HS-27A (cell line): ENCODE measurements around the gene SRMS.
"Not testable (repeated sequence)": the region's sequence is repeated elsewhere in the genome, so short reads cannot be mapped to it uniquely, and the experiment has no call there.

Source experiments
- DNase-seq: peaks from one replicate; pipeline ENCODE4 v3.0.0-alpha.2; 2012; ENCODE audit warnings: low read depth, missing footprints

Gene SRMS

DNA sequence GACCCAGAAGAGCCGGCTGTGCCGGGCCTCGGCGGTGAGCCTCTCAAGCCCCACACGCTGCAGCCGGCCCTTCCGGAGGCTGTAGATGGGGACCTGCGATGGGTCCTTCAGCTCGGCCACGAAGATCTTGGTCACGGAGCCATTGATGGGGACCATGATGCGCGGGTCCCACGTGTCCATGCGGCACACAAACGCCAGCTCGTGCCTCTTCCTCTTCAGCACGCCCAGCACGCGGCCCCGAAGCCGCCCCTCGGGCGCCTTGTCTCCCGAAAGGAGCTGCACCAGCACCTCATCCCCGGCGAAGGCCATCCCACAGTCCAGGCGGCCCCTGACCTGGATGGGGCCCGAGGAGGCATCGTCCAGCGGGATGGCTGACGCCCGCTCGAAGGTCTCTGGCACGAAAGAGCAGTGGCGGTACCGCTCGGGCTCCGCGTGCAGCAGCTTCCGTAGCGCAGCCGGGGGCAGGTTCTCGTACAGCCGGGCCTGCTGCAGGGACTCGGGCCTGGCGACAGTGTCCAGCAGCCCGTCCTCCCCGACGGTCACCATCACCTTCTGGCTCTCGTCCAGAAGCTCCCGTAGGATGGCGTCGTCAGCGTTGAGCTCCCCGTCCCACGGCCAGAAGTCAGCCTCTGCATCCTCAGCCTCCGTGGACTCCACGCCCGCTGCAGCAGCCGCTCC, 17.6 kb upstream of the SRMS start:
- DNase-seq = no peak

DNA sequence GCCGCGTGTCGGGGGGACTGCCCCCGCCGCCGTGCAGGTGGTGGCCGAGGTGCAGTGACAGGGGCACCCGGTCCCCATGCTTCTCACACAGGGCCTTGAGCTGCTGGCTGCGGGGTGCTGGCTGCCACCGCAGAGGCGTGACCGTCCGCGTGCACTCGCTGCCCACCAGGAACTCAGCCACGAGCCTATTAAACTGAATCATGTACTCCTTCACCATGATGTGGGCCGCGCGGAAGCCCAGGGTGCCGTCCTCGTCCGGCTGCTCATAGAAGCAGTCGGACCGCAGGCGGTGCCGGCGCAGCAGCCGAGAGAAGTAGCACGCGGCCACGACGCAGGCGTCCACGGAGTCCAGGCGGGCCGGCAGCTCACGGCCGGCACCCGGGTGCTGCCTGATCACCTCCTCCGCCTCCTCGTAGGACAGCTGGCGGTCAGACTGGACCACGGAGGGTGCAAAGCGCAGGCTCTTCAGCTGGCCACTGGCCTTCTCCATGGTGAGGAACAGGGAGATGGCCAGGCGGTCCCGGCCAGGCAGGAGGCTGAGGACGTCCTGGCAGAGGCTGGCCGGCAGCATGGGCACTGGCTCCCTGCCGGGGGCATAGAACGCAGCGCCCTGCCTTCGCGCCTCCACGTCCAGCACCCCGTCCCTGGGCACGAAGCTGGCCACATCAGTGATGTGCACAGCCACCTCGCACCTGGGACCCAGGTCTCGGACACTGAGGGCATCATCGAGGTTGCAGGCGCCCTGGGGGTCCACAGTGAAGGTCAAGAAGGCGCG, 16.7 kb upstream of the SRMS start:
- DNase-seq = no peak

DNA sequence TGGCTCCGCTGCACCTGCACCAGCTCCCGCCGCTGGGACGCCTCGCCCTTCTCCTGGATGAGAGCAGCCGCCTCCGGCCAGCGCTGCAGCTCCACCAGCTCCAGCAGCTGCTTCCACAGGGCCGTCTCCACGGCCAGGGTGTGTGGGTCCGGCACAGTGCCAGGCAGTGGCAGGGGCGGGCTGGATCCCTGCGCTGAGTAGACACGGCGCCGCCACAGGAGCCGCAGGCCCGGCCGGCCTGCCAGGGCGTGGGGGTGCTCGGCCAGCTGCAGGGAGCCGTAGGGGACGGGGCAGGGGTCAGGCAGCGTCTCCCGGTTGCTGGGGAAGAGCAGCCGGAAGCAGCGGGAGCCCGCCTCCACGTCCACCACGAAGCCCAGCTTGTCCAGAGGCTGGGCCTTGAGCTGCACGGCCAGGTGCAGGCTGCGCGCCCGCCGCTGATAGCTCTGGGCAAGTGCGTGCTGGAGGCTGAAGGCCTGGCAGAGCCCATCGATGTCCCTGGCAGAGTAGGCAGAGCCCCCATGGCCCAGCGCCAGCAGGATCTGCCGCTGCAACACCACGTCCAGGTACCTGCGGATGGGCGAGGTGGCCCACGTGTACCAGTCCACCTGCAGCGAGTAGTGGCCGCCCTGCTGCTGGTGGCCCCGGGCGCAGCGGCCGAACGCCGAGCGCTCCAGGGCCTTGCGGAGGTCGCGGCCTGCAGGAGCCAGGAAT, 15.8 kb upstream of the SRMS start:
- DNase-seq = no peak

DNA sequence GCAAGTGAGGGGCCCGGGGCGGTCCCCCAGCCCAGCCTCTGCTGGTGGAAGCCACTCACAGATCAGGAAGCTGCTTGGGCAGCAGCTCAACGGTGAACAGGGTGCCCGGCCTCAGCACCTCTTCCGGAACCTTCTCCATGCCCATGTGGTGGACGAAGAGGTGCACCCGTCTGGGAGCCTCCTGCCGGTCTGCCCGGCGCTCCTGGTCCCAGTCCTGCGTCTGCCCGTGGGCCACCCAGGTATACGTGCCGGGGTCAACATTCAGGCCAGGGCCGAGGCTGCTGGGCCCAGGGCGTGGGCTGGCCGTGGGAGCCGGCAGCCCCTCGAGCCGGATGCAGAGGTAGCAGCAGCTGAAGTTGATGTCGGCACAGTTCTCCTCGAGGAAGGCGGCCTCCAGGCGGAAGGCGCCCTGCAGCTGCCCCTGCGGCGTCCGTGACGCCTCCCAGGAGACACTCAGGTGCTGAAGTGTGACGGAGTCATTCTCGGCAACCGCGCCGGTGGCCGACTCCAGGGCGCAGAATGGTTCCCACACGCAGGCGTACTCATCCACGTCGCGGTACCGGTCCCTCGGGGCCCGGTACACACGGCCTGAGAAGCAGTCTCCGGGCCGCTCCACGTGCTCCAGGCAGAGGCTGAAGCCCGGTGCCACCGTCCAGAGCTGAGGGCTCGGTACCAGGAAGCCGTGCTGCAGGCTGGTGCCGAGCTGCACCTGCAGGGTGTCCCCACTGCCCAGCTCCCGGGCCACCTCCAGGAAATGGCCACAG, 15.1 kb upstream of the SRMS start:
- DNase-seq = no peak

DNA sequence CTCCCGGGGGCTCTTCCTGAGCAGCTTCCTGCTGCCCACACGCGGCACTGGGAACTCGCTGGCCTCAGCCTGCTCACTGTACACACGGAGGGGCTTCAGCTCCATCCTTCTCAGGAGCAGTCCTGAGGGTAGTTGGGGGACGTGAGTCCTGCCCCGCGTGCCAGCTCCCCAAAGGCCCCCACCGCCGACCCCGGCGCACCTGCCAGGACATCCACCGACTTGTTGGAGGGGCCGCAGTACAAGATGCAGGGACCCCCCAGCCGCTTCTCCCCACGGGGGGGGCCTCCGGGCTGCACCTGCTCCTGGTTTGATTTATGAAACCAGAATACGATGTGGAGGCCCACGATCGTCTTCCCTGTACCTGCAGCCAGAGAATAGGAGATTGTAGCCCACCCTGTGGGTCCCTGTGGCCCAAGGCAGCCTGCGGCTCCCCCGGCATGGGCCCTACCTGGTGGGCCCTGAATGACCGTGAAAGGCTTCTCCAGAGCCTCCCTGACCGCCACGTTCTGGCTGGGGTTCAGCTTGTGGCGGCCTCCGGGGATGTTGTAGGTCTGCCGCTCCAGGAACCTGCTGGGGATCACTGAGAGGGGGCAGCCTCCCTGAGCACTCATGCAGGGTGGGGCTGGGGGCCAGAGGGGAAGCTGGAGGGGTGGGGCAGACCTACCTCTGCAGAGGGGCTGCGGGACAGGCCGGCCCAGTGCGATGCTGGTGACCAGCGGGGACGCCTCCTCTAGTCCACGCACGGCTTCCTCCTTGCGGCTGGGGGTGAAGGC, 14.3 kb upstream of the SRMS start:
- DNase-seq = no peak

DNA sequence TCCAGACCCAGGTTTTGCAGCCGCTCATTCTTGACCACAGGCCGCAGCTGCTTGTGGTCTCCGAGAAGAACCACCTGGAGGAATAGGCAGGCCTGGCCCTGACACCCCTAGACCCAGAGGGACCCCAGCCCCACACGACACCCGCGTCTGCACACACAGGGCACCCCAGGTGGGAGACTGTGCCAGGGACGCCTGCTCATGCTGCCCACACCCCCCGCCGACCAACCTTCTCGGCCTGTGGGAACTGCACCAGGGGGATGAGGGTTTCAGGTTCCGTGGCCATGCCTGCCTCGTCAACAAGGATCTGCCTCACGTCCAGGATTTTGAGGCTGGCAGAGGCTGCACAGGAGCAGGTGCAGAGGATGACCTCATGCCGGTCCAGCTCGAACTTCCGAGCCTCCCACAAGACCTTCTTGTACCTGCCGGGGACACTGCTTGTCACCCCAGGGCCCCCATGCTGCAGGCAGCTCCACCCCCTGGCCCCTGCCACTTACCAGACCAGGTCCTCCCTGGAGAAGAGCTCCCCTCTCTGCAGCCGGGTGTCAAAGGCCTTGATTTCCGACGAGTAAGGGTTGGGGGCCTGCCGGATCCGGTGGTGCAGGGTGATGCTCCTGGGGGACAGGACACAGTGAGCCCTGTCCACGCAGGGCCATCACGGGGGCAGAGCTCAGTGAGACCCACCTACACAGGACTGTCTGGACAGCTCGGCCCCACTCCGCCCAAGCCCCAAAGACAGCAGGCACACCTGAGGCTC, 13.5 kb upstream of the SRMS start:
- no peak for DNase-seq

DNA sequence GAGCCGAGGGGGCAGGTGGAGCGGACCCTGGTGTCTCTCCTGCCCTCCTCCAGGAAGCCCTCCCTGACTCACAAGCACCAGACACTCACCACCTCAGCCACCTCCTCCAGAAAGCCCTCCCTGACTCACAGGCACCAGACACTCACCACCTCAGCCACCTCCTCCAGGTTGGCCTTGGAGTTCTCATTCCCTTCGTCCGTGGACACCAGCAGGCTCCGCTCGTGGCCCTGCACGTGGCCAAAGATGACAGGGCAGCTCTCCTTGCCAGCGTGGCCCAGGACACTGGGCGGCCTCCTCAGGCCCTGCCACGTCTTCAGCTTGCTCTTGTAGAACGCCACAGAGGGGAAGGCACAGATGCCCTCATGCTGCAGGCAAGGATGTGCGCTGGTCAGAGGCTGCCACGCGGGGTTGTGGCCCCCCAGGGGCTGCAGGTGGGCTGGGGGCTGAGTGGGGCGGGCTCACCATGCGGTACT, 12.8 kb upstream of the SRMS start:
- no peak for DNase-seq

DNA sequence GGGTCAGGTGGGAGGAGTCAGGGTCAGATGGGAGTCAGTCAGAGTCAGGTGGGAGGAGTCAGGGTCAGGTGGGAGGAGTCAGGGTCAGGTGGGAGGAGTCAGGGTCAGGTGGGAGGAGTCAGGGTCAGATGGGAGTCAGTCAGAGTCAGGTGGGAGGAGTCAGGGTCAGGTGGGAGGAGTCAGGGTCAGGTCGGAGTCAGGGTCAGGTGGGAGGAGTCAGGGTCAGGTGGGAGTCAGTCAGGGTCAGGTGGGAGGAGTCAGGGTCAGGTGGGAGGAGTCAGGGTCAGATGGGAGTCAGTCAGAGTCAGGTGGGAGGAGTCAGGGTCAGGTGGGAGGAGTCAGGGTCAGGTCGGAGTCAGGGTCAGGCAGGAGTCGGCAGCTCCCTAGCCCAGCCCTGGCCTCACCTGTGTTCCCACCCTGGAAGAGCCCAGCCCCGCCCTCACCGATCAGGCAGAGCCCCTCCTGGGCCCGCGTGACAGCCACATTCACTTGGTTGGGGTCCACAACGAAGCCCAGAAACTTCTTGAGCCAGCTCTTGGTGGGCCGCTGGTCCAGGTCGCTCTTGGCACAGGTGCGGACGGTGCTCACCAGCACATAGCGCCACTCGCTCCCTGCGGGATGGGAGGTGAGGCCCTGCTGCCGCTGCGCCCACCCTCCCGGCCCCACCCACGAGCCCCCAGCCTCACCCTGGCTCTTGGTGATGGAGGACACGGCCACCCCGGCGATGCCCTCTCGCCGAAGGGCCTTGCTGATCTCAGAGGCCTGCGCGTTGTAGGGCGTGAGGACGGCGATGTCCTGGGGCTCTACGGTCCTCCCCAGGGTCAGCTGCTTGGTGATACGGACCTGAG, 12.2 kb upstream of the SRMS start:
- not testable (repeated sequence) for DNase-seq

DNA sequence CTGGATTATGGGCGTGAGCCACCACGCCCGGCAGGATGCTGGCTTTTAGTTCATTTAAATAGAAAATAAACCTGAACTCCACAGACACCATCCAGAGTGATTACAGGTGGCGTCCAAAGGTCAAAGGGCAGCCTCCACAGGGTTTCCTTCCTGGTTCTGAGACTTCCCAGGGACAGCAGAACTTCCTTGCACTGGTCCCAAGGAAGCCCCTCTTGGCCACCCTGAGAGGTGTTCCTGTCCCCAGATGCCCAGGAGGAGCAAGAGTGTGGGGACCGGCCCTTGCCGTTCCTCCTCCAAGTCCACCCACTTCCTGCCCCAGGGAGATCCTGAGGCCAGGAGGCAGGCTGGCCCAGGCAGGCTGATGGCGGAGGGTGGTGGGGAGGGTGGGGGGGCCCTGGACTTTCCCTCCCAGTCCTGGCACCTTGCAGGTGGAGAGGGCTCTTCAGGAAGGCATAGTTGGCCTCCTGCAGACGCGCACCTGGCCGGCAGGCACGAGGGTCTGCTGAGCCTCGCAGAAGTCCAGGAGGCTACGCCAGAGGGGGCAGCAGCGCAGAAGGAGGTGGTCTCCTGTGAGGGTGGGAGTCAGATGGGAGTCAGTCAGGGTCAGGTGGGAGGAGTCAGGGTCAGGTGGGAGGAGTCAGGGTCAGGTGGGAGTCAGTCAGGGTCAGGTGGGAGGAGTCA, 11.4 kb upstream of the SRMS start:
- DNase-seq = no peak

DNA sequence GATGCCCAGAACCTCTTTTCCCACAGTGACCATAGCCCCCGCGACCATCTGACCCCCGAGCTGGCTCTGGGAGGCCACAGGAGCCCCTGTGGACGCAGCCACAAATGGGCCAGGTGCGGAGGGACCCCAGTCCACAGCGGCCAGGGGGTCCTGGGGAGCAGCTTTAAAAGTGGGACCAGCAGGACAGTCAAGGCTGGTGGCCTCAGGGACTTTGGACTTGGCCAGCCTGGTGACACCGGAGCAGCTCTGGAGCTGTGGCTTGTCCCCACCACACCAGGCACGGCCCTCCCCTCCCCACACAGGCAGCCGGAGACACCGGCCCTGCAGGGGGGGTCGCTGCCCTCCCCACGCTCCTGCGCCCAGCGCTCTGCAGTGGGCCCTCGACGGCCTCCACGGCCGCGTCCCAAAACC, 9.9 kb upstream of the SRMS start:
- no peak for DNase-seq

DNA sequence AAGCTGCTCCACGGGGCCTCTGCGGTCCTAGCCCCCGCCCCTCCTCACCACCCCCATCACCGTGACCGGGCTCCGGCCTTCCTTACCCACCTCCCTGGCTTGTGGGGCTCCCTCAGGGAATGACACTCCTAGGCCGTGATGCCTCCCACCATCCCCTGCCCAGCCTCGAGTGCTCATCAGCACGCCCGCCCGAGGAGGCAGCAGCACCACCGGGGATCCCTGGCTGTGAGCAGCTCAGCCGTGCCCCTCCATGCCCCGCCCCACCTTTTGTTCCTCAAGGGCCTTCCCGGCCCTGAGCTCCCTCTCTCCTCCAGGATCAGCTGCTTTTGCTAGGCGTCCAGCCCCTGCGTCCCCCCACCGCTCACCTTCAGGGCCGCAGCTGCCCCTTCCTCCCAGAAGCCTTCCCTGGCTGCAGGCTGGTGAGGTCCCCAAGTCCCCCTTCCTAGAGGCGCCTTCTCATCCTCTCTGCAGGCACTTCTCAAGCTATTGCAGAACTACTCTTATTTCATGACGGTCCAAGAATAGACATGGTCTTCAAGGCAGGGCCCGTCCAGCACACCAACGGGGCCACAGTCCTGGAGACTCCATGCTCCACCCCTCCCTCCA, 9.4 kb upstream of the SRMS start:
- DNase-seq = no peak

DNA sequence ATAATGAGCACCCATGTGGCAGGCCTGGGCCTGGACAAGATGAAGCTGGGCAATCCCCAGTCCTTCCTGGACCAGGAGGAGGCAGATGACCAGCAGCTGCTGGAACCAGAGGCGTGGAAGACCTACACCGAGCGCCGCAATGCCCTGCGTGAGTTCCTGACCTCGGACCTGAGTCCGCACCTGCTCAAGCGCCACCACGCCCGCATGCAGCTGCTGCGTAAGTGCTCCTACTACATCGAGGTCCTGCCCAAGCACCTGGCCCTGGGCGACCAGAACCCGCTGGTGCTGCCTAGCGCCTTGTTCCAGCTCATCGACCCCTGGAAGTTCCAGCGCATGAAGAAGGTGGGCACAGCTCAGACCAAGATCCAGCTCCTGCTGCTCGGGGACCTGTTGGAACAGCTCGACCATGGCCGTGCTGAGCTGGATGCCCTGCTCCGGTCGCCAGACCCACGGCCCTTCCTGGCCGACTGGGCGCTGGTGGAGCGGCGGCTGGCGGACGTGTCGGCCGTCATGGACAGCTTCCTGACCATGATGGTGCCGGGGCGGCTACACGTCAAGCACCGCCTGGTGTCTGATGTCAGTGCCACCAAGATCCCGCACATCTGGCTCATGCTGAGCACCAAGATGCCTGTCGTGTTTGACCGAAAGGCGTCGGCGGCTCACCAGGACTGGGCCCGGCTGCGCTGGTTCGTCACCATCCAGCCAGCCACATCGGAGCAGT, 8.3 kb upstream of the SRMS start:
- no peak for DNase-seq

DNA sequence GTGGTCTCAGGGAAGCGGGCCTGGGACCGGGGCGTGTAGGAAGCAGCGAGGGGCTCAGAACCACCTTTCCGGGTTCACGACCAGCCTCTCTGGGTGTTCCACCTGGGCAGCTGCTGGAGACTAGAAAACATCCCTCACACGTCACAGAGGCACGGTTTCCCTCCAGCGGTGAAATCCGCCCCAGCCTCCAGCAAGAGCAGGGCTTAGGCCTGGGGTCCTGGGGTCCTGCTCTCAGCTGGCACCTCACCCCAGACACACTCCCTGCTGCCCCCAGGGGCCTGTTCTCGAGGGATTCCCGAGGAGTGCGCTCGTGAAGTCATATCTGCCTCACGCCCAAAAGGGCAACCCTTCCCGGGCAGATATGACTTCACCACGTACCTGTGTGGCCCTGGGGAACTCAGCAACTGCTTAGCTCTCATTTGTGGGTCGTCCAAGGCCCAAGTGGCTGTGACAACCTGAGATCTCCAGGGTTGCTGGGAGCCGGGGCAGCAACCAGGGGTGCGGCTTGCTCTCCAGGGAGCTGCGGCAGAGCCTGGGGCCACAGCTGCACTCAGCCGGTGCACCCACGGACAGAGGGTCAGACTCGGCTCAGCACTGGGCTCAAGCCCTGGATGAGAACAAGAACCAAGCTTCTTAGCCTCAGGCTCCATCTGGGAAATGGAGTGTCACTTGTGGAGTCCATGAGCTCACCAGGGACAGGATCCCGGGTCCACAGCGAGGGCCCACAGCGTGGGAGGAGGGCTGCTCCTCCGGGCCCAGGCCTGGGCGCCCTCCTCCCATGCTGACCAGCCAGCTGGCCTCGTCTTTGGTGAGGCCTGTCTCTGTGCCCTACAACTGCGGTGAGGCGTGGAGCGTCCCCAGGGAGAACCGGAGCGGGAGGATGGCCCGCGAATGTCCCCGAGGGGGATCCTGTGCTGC, 7.1 kb upstream of the SRMS start:
- DNase-seq = no peak

DNA sequence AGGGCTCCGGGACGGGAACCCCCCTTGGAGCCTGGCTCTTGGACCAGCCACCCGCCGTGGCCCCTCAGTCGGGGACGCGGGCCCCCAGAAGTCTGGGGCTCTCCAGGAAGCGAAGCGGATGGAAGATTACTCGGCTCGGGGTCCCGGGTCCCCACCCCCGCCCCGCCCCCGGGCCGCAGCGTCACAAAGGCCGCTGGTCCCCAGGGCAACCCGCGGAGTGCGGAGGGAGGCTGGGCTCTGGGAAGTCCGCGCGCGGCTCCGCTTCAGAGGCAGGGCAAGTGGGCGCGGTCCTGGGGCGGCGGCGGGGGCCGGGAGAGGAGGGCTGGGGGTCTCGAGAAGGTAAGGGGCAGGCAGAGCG, 6.4 kb upstream of the SRMS start, which contains the start of gene FNDC11:
Gene FNDC11, plus strand, starts transcription at position 227 of the 358 bp plus-strand sequence. CDS start 1,505 bp downstream, outside the sequence.
- no peak for DNase-seq

DNA sequence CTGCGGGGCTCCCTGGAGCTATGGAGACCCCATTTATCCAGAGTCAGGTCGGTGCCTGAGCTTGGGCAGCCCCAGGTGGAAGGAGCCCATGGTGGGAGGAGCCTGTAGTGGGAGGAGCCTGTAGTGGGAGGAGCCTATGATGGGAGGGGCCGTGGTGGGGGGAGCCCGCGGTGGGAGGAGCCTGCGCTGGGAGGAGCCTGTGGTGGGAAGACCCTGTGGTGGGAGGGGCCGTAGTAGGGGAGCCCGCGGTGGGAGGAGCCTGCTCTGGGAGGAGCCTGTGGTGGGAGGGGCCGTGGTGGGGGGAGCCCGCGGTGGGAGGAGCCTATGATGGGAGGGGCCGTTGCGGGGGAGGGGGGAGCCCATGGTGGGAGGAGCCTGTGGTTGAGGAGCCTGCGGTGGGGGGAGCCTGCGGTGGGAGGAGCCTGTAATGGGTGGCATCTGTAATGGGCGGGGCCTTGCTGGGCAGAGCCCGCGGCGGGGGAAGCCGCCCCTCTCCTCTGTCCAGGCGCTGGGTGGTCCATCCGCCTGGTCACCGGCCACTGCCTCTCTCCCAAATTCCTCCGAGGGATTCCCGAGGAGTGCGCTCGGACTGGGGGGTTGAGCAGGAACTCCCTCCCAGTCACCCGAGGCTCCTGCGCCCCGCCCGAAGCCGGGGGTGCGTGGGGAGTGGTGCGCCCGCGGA, 5.8 kb upstream of the SRMS start:
- DNase-seq = no peak
